Transverse colon (tissue), 4 donors: ENCODE results near the gene NOTCH2NLA. TPM values are rescaled to one million over a fixed set of nuclear protein-coding genes. Genes with fewer than 3 reads are reported as not detected.
"Not testable (repeated sequence)": the region's sequence is repeated elsewhere in the genome, so short reads cannot be mapped to it uniquely, and the experiment has no call there.

ENCODE experiments used
- DNase-seq: peaks from one replicate; pipeline ENCODE4 v3.0.0-alpha.2; 2019
- H3K27ac ChIP-seq, 4 donors: fragments of 200-600 bp; sonication (generic); 2 replicates each; pipeline ENCODE4 v1.5.1; 2016 to 2018; ENCODE audit warnings: inconsistent platforms in 4 of 4
- H3K27me3 ChIP-seq: fragments of 200-600 bp; sonication (generic); 2 replicates; pipeline ENCODE4 v1.5.1; 2017; ENCODE audit warnings: inconsistent platforms
- H3K36me3 ChIP-seq, 4 donors: fragments of 200-600 bp; sonication (generic); 2 replicates each; pipeline ENCODE4 v1.5.1; 2017 to 2019; ENCODE audit warnings: inconsistent platforms in 4 of 4
- H3K4me1 ChIP-seq, 4 donors: fragments of 200-600 bp; sonication (generic); 2 replicates each; pipeline ENCODE4 v1.5.1; 2017 to 2020; ENCODE audit warnings: inconsistent platforms in 4 of 4
- H3K4me3 ChIP-seq, 4 donors: fragments of 200-600 bp; sonication (generic); 1 replicate in 1 of 4; 2 replicates in 3 of 4; pipeline versions ENCODE4 v1.5.1 to v1.6.1; 2017 to 2019; ENCODE audit warnings: inconsistent platforms in 4 of 4
- H3K9me3 ChIP-seq, 2 donors: fragments of 200-600 bp; sonication (generic); 2 replicates each; pipeline ENCODE4 v1.5.1; 2017 to 2019; ENCODE audit warnings: inconsistent platforms in 2 of 2
- POLR2A ChIP-seq: fragments of 450-650 bp; IDR thresholded peaks from one replicate; pipeline ENCODE4 v1.6.1; 2016; ENCODE audit warnings: antibody characterized with exemption, mild to moderate bottlenecking, moderate library complexity
- POLR2AphosphoS5 ChIP-seq, 3 donors: sonication (generic); formaldehyde crosslinking; IDR thresholded peaks; one replicate each; pipeline ENCODE4 v1.6.1; 2016; ENCODE audit warnings: antibody characterized with exemption in 3 of 3
- WGBS, 2 donors: methylation state at CpG; one replicate each; pipeline ENCODE4 v1.1.5; 2018; ENCODE audit warnings: low coverage in 1 of 2; 5-methylcytosine and 5-hydroxymethylcytosine counted together
- in situ Hi-C, 4 donors: fragments of 200-750 bp; cut with MboI; loops; one replicate each; pipeline versions ENCODE4 v1.15.0 to v1.15.1; 2017; ENCODE audit warnings: low sequenced_read_pairs in 3 of 4, low pct_ligation_motif_present in 1 of 4, low pct_unique_long_range_greater_than_20kb in 1 of 4
- intact Hi-C: fragments of 100-400 bp; cut with DNase I; formaldehyde crosslinking; loops from one replicate; pipeline ENCODE4 v1.15.1; 2023; ENCODE audit warnings: low total_unique reads
- total RNA-seq, 4 donors: library from RNA; depleted of rRNA; stranded (reverse); fragments of >200 nt; gene quantifications; one replicate each; pipeline ENCODE4 v1.1.0, GENCODE V29; 2016

NOTCH2NLA gene
- 100 to 1,000 TPM in 1 of 4 donors, 10 to 100 TPM in 3; 18.3 to 158 (median 41.6) TPM for total RNA-seq

GRCh38 chr1:146228710-146229477 is at the start of gene NOTCH2NLA:
Gene NOTCH2NLA (minus strand): TSS chr1:146229021. CDS start chr1:146189337, 39,684 bp downstream.
- H3K9me3 ChIP-seq, intact Hi-C loops, H3K27me3 ChIP-seq, in situ Hi-C loops, H3K36me3 ChIP-seq, H3K4me1 ChIP-seq: not testable (repeated sequence)
- H3K27ac ChIP-seq: peak within 1 kb of the TSS; percentile 83 to 88 (median 88)
- WGBS, 2 donors: no CpG with 5 or more reads among the region's 72 CpGs
- H3K4me3 ChIP-seq: peak within 1 kb of the TSS; percentile 35 to 75 (median 54)
- TF ChIP-seq POLR2A: peak; percentile 90
- TF ChIP-seq POLR2AphosphoS5 (IDR thresholded peaks at IDR 0.05): peak; percentile 44 to 72 (median 70)
- peak; percentile 8 for DNase-seq

DNA sequence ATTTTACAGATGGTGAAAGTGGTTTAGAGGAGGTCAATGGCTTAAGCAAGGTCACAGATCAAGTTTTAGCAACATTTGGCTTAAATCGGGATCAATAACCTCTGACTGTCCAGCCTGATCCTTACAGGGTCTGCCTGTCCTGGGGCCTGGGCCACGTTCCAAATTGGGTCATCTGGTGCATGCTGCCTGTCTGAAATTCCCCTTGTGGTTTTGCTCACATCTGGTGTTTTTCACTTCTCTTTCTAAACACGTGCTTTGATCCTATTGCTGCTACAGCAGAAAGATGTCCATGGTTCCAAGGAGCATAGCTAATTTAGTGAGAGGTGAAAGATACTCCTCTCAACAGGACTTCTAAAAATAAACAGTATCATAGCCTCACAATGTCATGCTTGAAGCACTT is 49.5 kb upstream of the NOTCH2NLA start:
- intact Hi-C loops, H3K27me3 ChIP-seq: not testable (repeated sequence)

GRCh38 chr1:146277087-146277486 is 48.3 kb upstream of the NOTCH2NLA start:
- H3K4me3 ChIP-seq, in situ Hi-C loops, H3K9me3 ChIP-seq, intact Hi-C loops, H3K27ac ChIP-seq, DNase-seq, H3K4me1 ChIP-seq, H3K36me3 ChIP-seq, H3K27me3 ChIP-seq: not testable (repeated sequence)
- WGBS, 2 donors: no CpG with 5 or more reads among the region's 2 CpGs

More for the DNA sequence above, 49.5 kb upstream of the NOTCH2NLA start:
- H3K9me3 ChIP-seq, in situ Hi-C loops, H3K36me3 ChIP-seq, H3K4me3 ChIP-seq, DNase-seq, H3K4me1 ChIP-seq, H3K27ac ChIP-seq: not testable (repeated sequence)
- WGBS, 2 donors: no CpG with 5 or more reads among the region's 3 CpGs

DNA sequence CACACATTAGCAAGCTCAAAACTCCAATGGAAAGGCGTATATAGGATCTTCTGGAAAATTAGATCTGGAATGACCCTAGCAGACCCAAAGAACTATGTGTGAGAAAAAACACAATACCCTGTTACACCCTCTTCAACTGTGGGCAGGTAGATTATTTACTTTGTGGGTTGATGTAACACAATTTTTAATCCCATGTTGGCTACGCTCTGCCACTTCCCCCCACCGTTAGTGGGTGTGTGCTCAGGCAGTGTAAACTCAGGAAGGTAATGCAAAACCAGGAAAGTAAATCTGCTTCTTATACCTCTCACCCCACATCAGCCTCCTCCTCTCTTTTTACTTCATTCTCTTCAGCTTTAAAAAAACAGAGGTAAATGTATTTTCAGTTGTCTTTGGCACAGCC is 45.3 kb upstream of the NOTCH2NLA start:
- in situ Hi-C loops, intact Hi-C loops: not testable (repeated sequence)
- no CpG with 5 or more reads among the region's 3 CpGs for WGBS, 2 donors

DNA sequence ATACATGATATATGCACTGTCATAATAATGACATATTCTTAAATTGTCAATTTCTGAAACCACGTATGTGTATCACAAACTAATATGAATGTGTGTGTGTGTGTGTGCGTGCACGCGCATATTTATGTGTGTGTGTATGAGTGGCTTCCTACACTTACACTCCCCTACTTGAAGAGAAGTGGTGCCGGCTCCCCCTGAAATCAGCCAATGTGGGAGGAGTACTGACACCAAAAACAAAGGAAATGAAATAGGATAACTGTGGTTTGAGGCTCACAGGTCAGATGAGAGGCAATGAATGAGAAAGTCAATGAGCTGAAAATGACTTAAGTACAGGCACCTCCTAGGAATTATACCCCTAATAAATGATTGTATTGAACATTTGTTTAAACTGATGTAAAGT is 44.4 kb upstream of the NOTCH2NLA start:
- H3K27me3 ChIP-seq, DNase-seq, H3K4me1 ChIP-seq, in situ Hi-C loops, H3K9me3 ChIP-seq, H3K4me3 ChIP-seq, intact Hi-C loops, H3K36me3 ChIP-seq, H3K27ac ChIP-seq: not testable (repeated sequence)
- WGBS, 2 donors: no CpG with 5 or more reads among the region's 5 CpGs

More for the DNA sequence above, 45.3 kb upstream of the NOTCH2NLA start:
- not testable (repeated sequence) for H3K9me3 ChIP-seq, H3K27ac ChIP-seq, H3K4me3 ChIP-seq, H3K36me3 ChIP-seq, H3K4me1 ChIP-seq, DNase-seq, H3K27me3 ChIP-seq

DNA sequence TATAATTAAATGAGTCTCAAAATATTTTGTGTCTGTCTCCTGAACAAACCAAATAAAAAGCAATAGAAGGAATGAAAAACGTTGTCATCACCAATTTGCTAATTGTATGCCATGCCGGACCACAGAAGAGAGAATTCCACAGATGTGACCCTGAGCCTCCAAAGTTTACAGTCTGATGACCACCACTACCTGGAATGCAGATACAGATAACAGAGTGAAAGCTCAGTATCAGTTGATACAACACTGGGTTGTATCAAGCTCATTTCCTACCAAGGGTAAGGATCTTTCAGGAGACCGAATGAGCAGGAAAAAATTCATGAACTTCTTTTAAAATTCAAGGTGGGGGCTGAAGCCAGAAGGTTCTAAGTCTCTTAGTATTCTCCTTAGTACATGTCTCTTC is 43.9 kb upstream of the NOTCH2NLA start:
- intact Hi-C loops, in situ Hi-C loops, H3K9me3 ChIP-seq, H3K27ac ChIP-seq, H3K4me3 ChIP-seq, H3K4me1 ChIP-seq, H3K27me3 ChIP-seq, DNase-seq, H3K36me3 ChIP-seq: not testable (repeated sequence)
- no CpG with 5 or more reads among the region's 3 CpGs for WGBS, 2 donors

DNA sequence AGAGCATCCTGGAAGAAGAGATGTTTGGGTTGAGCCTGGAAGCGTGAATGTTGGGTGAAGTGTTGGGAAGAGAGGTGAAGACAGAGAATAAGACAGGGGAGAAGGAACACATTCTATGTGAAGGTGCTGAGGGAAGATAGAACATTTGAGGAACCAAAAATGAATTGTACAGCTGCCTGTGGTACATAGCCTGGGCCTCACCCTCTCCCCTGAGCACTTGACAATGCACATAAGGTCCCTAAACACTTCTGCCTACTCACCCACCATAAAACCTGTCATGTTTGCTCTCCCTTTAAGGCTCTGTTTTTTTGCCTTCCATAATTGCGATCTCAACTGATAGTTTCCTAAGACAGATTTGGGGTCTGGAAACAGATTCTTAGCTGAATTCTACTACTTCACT is 43.2 kb upstream of the NOTCH2NLA start:
- H3K27me3 ChIP-seq, DNase-seq, H3K36me3 ChIP-seq, H3K27ac ChIP-seq, H3K4me1 ChIP-seq, in situ Hi-C loops, intact Hi-C loops, H3K9me3 ChIP-seq, H3K4me3 ChIP-seq: not testable (repeated sequence)
- no CpG with 5 or more reads among the region's 2 CpGs for WGBS, 2 donors

DNA sequence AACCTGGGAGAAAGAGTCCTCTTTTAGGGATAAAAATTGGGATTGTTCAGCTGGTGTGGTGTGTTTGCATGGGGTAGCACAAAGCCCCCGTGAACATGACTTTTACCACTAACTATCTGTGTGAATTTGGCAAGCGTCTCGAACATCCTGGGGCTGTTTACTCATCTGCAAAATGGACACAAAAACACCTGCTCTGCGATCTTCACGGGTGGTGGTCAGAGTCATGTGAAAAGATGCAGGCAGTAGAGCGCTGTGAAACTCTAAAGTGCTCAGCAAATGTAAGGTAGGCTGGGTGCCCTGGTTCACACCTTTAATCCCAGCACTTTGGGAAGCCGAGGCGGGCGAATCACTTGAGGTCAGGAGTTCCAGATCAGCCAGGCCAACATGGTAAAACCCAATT is 41.3 kb upstream of the NOTCH2NLA start:
- H3K9me3 ChIP-seq, H3K27ac ChIP-seq, DNase-seq, intact Hi-C loops, H3K4me3 ChIP-seq, in situ Hi-C loops, H3K36me3 ChIP-seq, H3K4me1 ChIP-seq, H3K27me3 ChIP-seq: not testable (repeated sequence)
- no CpG with 5 or more reads among the region's 9 CpGs for WGBS, 2 donors

DNA sequence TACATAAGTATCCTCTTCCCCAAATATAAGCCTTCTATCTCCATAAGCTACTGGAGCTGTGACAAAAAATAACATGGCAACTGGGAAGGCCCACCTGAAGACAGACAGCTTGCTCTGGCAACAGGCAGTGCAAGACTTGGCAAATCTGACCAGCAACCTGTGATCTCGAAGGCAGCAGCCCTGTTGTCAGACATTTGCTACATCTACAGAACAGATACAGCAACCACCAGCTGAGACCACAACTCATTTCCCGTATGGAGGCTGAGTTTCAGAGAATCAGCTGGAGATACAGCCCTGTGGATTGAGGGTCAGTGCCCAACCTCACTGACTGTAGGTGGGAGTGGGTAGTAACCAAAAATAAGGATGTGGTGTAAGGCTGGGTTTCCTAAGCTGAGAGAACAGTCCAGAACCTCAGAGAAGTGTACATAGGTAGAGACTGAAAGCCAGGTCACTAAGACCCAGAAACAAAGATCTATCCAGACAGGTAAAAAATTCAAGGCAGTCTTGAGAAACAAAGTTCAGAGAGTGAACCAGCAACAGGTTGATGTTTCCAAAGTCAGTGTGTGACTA is 37.4 kb upstream of the NOTCH2NLA start:
- H3K9me3 ChIP-seq, H3K36me3 ChIP-seq, H3K4me1 ChIP-seq, H3K4me3 ChIP-seq, H3K27me3 ChIP-seq, in situ Hi-C loops, intact Hi-C loops, H3K27ac ChIP-seq: not testable (repeated sequence)
- no CpG with 5 or more reads among the region's 2 CpGs for WGBS, 2 donors
- peak; percentile 0 for DNase-seq

GRCh38 chr1:146264761-146265160 is 35.9 kb upstream of the NOTCH2NLA start:
- DNase-seq, H3K9me3 ChIP-seq, H3K4me3 ChIP-seq, intact Hi-C loops, H3K27me3 ChIP-seq, H3K27ac ChIP-seq, H3K36me3 ChIP-seq, H3K4me1 ChIP-seq, in situ Hi-C loops: not testable (repeated sequence)
- no CpG with 5 or more reads among the region's 3 CpGs for WGBS, 2 donors
